GM12872 (cell line): ENCODE data around the gene MYRFL.

Experiments used
- CTCF ChIP-seq: IDR thresholded peaks from 3 replicates; pipeline ENCODE4 v1.5.1; 2011; ENCODE audit warnings: low read depth, mild to moderate bottlenecking, low read length, moderate library complexity; ENCODE audit not compliant: insufficient read depth

MYRFL gene

GRCh38 chr12:69993433-69993832, 168.4 kb downstream of the MYRFL start:
- TF ChIP-seq CTCF: no peak

- no peak for TF ChIP-seq CTCF
Observed at GRCh38 chr12:69994724-69995173, 169.7 kb downstream of the MYRFL start.

GRCh38 chr12:69996241-69996640, 171.2 kb downstream of the MYRFL start:
- TF ChIP-seq CTCF: no peak

- TF ChIP-seq CTCF: no peak
Observed at GRCh38 chr12:69996722-69997121, 171.7 kb downstream of the MYRFL start.

GRCh38 chr12:69998011-69998410, 173.0 kb downstream of the MYRFL start:
- no peak for TF ChIP-seq CTCF

GRCh38 chr12:69998922-69999321, 173.9 kb downstream of the MYRFL start:
- no peak for TF ChIP-seq CTCF

GRCh38 chr12:69999561-69999960, 174.5 kb downstream of the MYRFL start:
- TF ChIP-seq CTCF: no peak
